ENCODE data around the gene ZYX. TPM values are rescaled to one million over a fixed set of nuclear protein-coding genes. Genes with fewer than 3 reads are reported as not detected.

The ZYX gene

GRCh38 chr7:143435266-143435665, 54.1 kb downstream of the ZYX start:
- no peak for DNase-seq
- no peak overlapping the region for H3K56ac ChIP-seq (ENCODE audit: low read length)

GRCh38 chr7:143436325-143436946, 55.3 kb downstream of the ZYX start:
- no peak overlapping the region for H2BK5ac ChIP-seq (ENCODE audit: low read length)
- H3K79me2 ChIP-seq (ENCODE audit: control insufficient read depth, insufficient read depth, low read length), result no peaks in the 10 kb centered on the region
- H4K5ac ChIP-seq (ENCODE audit: low read length), result no peak overlapping the region
- no peak overlapping the region for H3K9ac ChIP-seq (ENCODE audit: low read length)
- H3K23ac ChIP-seq (ENCODE audit: low read length), result no peak overlapping the region
- peak; percentile 22 for DNase-seq
- no peak overlapping the region for H3K56ac ChIP-seq (ENCODE audit: low read length)
- H2BK15ac ChIP-seq (replicated peaks; ENCODE audit: low read depth), result no peak overlapping the region
- no peak overlapping the region for H4K8ac ChIP-seq (ENCODE audit: low read depth, low read length)
- H3K79me1 ChIP-seq (ENCODE audit: low read length), result no peaks in the 10 kb centered on the region
- peaks cover 2% of the 10 kb centered on the region for H3K4me1 ChIP-seq (ENCODE audit: control insufficient read depth, low read depth, low read length)
- H3K27me3 ChIP-seq (ENCODE audit: insufficient read depth, low read length, poor library complexity), result no peaks in the 10 kb centered on the region
- H3K27ac ChIP-seq (ENCODE audit: low read depth, low read length), result no peak overlapping the region
- H3K4me2 ChIP-seq (ENCODE audit: low read length), result no peak overlapping the region
- no CpG with 5 or more reads among the region's 3 CpGs for WGBS (ENCODE audit: extremely low coverage, insufficient coverage, low lambda C conversion rate)
- H3K18ac ChIP-seq (ENCODE audit: low read length), result no peak overlapping the region
- H3K4me3 ChIP-seq (ENCODE audit: low read length), result no peak overlapping the region
- no peak overlapping the region for H2AK5ac ChIP-seq (ENCODE audit: low read length)
- H3K36me3 ChIP-seq (ENCODE audit: control insufficient read depth, insufficient read depth, low read length), result no peaks in the 10 kb centered on the region
- no peak overlapping the region for H2BK120ac ChIP-seq (ENCODE audit: low read depth, low read length)
- H3K4ac ChIP-seq (ENCODE audit: low read depth, low read length), result no peak overlapping the region

More at GRCh38 chr7:143435266-143435665, 54.1 kb downstream of the ZYX start:
- Histone ChIP-seq H3K79me1 (ENCODE audit: low read length) (no peaks in the 10 kb centered on the region), H3K27me3 (ENCODE audit: insufficient read depth, low read length, poor library complexity) (no peaks in the 10 kb centered on the region), H3K4me2 (ENCODE audit: low read length) (no peak overlapping the region), H3K23ac (ENCODE audit: low read length) (no peak overlapping the region), H3K4ac (ENCODE audit: low read depth, low read length) (no peak overlapping the region), H3K4me3 (ENCODE audit: low read length) (no peak overlapping the region), H2BK5ac (ENCODE audit: low read length) (no peak overlapping the region), H3K4me1 (ENCODE audit: control insufficient read depth, low read depth, low read length) (peaks cover 2% of the 10 kb centered on the region), H4K8ac (ENCODE audit: low read depth, low read length) (no peak overlapping the region), H3K18ac (ENCODE audit: low read length) (no peak overlapping the region), H3K27ac (ENCODE audit: low read depth, low read length) (no peak overlapping the region), H4K5ac (ENCODE audit: low read length) (no peak overlapping the region), H2AK5ac (ENCODE audit: low read length) (no peak overlapping the region), H3K79me2 (ENCODE audit: control insufficient read depth, insufficient read depth, low read length) (no peaks in the 10 kb centered on the region), H3K9ac (ENCODE audit: low read length) (no peak overlapping the region), H2BK15ac (replicated peaks; ENCODE audit: low read depth) (no peak overlapping the region), H3K36me3 (ENCODE audit: control insufficient read depth, insufficient read depth, low read length) (no peaks in the 10 kb centered on the region), H2BK120ac (ENCODE audit: low read depth, low read length) (no peak overlapping the region)
- no CpG with 5 or more reads among the region's 2 CpGs for WGBS (ENCODE audit: extremely low coverage, insufficient coverage, low lambda C conversion rate)

GRCh38 chr7:143437578-143437977, 56.4 kb downstream of the ZYX start:
- H2AK5ac ChIP-seq (ENCODE audit: low read length), result no peak overlapping the region
- H2BK120ac ChIP-seq (ENCODE audit: low read depth, low read length), result no peak overlapping the region
- no peak overlapping the region for H2BK15ac ChIP-seq (replicated peaks; ENCODE audit: low read depth)
- H3K4me3 ChIP-seq (ENCODE audit: low read length), result no peak overlapping the region
- H3K9ac ChIP-seq (ENCODE audit: low read length), result no peak overlapping the region
- H3K4ac ChIP-seq (ENCODE audit: low read depth, low read length), result no peak overlapping the region
- no peak overlapping the region for H4K5ac ChIP-seq (ENCODE audit: low read length)
- H3K27ac ChIP-seq (ENCODE audit: low read depth, low read length), result no peak overlapping the region
- no peaks in the 10 kb centered on the region for H3K27me3 ChIP-seq (ENCODE audit: insufficient read depth, low read length, poor library complexity)
- H3K36me3 ChIP-seq (ENCODE audit: control insufficient read depth, insufficient read depth, low read length), result no peaks in the 10 kb centered on the region
- H3K4me1 ChIP-seq (ENCODE audit: control insufficient read depth, low read depth, low read length), result peaks cover 2% of the 10 kb centered on the region
- H3K56ac ChIP-seq (ENCODE audit: low read length), result no peak overlapping the region
- H4K8ac ChIP-seq (ENCODE audit: low read depth, low read length), result no peak overlapping the region
- H2BK5ac ChIP-seq (ENCODE audit: low read length), result no peak overlapping the region
- H3K79me2 ChIP-seq (ENCODE audit: control insufficient read depth, insufficient read depth, low read length), result no peaks in the 10 kb centered on the region
- WGBS (ENCODE audit: extremely low coverage, insufficient coverage, low lambda C conversion rate), result no CpG with 5 or more reads among the region's 4 CpGs
- no peak overlapping the region for H3K18ac ChIP-seq (ENCODE audit: low read length)
- no peak overlapping the region for H3K4me2 ChIP-seq (ENCODE audit: low read length)
- H3K79me1 ChIP-seq (ENCODE audit: low read length), result no peaks in the 10 kb centered on the region
- no peak overlapping the region for H3K23ac ChIP-seq (ENCODE audit: low read length)
- no peak for DNase-seq

- no peak overlapping the region for H2BK15ac ChIP-seq (replicated peaks; ENCODE audit: low read depth)
Observed at GRCh38 chr7:143439866-143440265, 58.7 kb downstream of the ZYX start.

More at GRCh38 chr7:143439866-143440265, 58.7 kb downstream of the ZYX start:
- WGBS (ENCODE audit: extremely low coverage, insufficient coverage, low lambda C conversion rate), result no CpG with 5 or more reads among the region's 2 CpGs
- Histone ChIP-seq H4K5ac (ENCODE audit: low read length) (no peak overlapping the region), H3K23ac (ENCODE audit: low read length) (no peak overlapping the region), H3K4me2 (ENCODE audit: low read length) (no peak overlapping the region), H3K18ac (ENCODE audit: low read length) (no peak overlapping the region), H3K27me3 (ENCODE audit: insufficient read depth, low read length, poor library complexity) (no peaks in the 10 kb centered on the region), H2AK5ac (ENCODE audit: low read length) (no peak overlapping the region), H4K8ac (ENCODE audit: low read depth, low read length) (no peak overlapping the region), H3K9ac (ENCODE audit: low read length) (no peak overlapping the region), H2BK5ac (ENCODE audit: low read length) (no peak overlapping the region), H3K56ac (ENCODE audit: low read length) (no peak overlapping the region), H3K4ac (ENCODE audit: low read depth, low read length) (no peak overlapping the region), H3K4me3 (ENCODE audit: low read length) (no peak overlapping the region), H3K36me3 (ENCODE audit: control insufficient read depth, insufficient read depth, low read length) (no peaks in the 10 kb centered on the region), H3K4me1 (ENCODE audit: control insufficient read depth, low read depth, low read length) (peaks cover 2% of the 10 kb centered on the region), H2BK120ac (ENCODE audit: low read depth, low read length) (no peak overlapping the region), H3K27ac (ENCODE audit: low read depth, low read length) (no peak overlapping the region), H3K79me1 (ENCODE audit: low read length) (no peaks in the 10 kb centered on the region), H3K79me2 (ENCODE audit: control insufficient read depth, insufficient read depth, low read length) (no peaks in the 10 kb centered on the region)
- no peak for DNase-seq

Small RNAs within 50 kb of the gene (small RNA-seq; reads per million reads assigned to genes)
- gene MIR6892 (ENCODE audit: insufficient read depth), result not detected
